WTC11 (cell line): ENCODE results near the gene MYO15A.

Experiments used
- CREM ChIP-seq: sonication (generic); formaldehyde crosslinking; IDR thresholded peaks from 2 replicates; pipeline ENCODE4 v1.8.1; 2022; ENCODE audit warnings: mild to moderate bottlenecking, missing genetic modification reagents, moderate library complexity
- KAT7 ChIP-seq: sonication (generic); formaldehyde crosslinking; IDR thresholded peaks from 2 replicates; pipeline ENCODE4 v1.8.1; 2023; ENCODE audit warnings: missing genetic modification reagents, mild to moderate bottlenecking, borderline replicate concordance
- RELA ChIP-seq: sonication (generic); formaldehyde crosslinking; IDR thresholded peaks from 2 replicates; pipeline ENCODE4 v1.8.1; 2022; ENCODE audit warnings: missing genetic modification reagents, mild to moderate bottlenecking, borderline replicate concordance
- TEAD4 ChIP-seq: sonication (generic); formaldehyde crosslinking; IDR thresholded peaks from 2 replicates; pipeline ENCODE4 v1.8.0; 2022; ENCODE audit warnings: mild to moderate bottlenecking, missing genetic modification reagents
- TF ChIP-seq, protein P1 (sequence below): fragments of 200-600 bp; IDR thresholded peaks from 2 replicates; pipeline ENCODE4 v1.8.0; 2022; ENCODE audit warnings: antibody characterized with exemption
- TF ChIP-seq, protein P2 (sequence below): fragments of 250-450 bp; sonication (Bioruptor Pico); IDR thresholded peaks from 2 replicates; pipeline ENCODE4 v1.9.0; 2021; ENCODE audit warnings: moderate library complexity, mild to moderate bottlenecking, inconsistent platforms, borderline replicate concordance
- TF ChIP-seq, protein P3 (sequence below): sonication (generic); formaldehyde crosslinking; IDR thresholded peaks from 2 replicates; pipeline ENCODE4 v1.8.0; 2022; ENCODE audit warnings: mild to moderate bottlenecking, missing genetic modification reagents
- TF ChIP-seq, protein P4 (sequence below): sonication (generic); formaldehyde crosslinking; IDR thresholded peaks from 2 replicates; pipeline ENCODE4 v1.8.1; 2023; ENCODE audit warnings: mild to moderate bottlenecking, missing genetic modification reagents, moderate library complexity
- TF ChIP-seq, protein P5 (sequence below): sonication (generic); formaldehyde crosslinking; IDR thresholded peaks from 2 replicates; pipeline ENCODE4 v1.8.0; 2022; ENCODE audit warnings: mild to moderate bottlenecking, missing genetic modification reagents

DNA sequence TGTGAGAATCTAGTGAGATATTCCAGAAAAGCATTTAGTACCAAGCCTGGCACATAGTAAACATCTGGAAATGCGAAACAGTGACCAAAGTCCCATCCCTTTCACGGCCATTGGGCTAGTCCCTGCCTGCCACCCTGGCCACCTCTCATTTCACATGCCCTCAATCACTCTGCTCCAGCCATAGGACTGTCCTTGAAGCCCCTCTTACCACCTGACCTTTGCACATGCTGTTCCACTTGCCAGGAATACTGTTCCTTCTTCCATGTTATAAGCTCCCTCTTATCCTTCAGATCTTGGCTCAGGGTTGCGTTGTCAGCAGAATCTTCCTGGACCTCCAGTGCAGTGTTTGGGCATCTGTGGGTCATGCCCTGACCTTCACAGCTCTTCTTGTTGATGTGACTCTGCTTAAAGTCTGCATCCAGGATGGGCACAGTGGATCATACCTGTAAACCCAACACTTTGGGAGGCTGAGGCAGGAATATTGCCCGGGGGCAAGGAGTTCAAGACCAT, 2.1 kb downstream of the MYO15A start:
- TF ChIP-seq, protein P1, sequence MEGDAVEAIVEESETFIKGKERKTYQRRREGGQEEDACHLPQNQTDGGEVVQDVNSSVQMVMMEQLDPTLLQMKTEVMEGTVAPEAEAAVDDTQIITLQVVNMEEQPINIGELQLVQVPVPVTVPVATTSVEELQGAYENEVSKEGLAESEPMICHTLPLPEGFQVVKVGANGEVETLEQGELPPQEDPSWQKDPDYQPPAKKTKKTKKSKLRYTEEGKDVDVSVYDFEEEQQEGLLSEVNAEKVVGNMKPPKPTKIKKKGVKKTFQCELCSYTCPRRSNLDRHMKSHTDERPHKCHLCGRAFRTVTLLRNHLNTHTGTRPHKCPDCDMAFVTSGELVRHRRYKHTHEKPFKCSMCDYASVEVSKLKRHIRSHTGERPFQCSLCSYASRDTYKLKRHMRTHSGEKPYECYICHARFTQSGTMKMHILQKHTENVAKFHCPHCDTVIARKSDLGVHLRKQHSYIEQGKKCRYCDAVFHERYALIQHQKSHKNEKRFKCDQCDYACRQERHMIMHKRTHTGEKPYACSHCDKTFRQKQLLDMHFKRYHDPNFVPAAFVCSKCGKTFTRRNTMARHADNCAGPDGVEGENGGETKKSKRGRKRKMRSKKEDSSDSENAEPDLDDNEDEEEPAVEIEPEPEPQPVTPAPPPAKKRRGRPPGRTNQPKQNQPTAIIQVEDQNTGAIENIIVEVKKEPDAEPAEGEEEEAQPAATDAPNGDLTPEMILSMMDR, result no peak
- TF ChIP-seq, protein P2, sequence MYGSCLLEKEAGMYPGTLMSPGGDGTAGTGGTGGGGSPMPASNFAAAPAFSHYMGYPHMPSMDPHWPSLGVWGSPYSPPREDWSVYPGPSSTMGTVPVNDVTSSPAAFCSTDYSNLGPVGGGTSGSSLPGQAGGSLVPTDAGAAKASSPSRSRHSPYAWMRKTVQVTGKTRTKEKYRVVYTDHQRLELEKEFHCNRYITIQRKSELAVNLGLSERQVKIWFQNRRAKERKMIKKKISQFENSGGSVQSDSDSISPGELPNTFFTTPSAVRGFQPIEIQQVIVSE (CRISPR knock-in tag), result no peak
- TF ChIP-seq KAT7 (no peak), RELA (no peak), TEAD4 (no peak), CREM (no peak)
- TF ChIP-seq, protein P3, sequence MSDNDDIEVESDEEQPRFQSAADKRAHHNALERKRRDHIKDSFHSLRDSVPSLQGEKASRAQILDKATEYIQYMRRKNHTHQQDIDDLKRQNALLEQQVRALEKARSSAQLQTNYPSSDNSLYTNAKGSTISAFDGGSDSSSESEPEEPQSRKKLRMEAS (CRISPR knock-in tag), result no peak
- TF ChIP-seq, protein P4, sequence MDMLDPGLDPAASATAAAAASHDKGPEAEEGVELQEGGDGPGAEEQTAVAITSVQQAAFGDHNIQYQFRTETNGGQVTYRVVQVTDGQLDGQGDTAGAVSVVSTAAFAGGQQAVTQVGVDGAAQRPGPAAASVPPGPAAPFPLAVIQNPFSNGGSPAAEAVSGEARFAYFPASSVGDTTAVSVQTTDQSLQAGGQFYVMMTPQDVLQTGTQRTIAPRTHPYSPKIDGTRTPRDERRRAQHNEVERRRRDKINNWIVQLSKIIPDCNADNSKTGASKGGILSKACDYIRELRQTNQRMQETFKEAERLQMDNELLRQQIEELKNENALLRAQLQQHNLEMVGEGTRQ (CRISPR knock-in tag), result no peak
- TF ChIP-seq, protein P5, sequence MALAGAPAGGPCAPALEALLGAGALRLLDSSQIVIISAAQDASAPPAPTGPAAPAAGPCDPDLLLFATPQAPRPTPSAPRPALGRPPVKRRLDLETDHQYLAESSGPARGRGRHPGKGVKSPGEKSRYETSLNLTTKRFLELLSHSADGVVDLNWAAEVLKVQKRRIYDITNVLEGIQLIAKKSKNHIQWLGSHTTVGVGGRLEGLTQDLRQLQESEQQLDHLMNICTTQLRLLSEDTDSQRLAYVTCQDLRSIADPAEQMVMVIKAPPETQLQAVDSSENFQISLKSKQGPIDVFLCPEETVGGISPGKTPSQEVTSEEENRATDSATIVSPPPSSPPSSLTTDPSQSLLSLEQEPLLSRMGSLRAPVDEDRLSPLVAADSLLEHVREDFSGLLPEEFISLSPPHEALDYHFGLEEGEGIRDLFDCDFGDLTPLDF (CRISPR knock-in tag), result no peak
